IPS-20b (cell line): ENCODE results near the gene C8G.
A peak's percentile ranks its signal among the peaks of the same experiment; 100 is the strongest.

ENCODE experiments used
- H3K27ac ChIP-seq: one replicate; pipeline ENCODE4 v1.5.1; 2013; ENCODE audit warnings: low read length
- H3K27me3 ChIP-seq: 2 replicates; pipeline ENCODE4 v1.6.1; 2013; ENCODE audit warnings: mild to moderate bottlenecking, low read length, inconsistent platforms; ENCODE audit not compliant: insufficient read depth
- H3K36me3 ChIP-seq: 2 replicates; pipeline ENCODE4 v1.6.1; 2013; ENCODE audit warnings: low read depth, mild to moderate bottlenecking, inconsistent platforms, low read length, moderate library complexity; ENCODE audit not compliant: insufficient read depth
- H3K4me1 ChIP-seq: 2 replicates; pipeline ENCODE4 v1.6.1; 2013; ENCODE audit warnings: mild to moderate bottlenecking, control low read depth, inconsistent platforms, low read length, moderate library complexity; ENCODE audit not compliant: insufficient read depth
- H3K4me3 ChIP-seq: 2 replicates; pipeline ENCODE4 v1.5.1; 2013; ENCODE audit warnings: mild to moderate bottlenecking, low read length, inconsistent platforms
- H3K9ac ChIP-seq: 2 replicates; pipeline ENCODE4 v1.6.1; 2013; ENCODE audit warnings: low read depth, mild to moderate bottlenecking, inconsistent platforms, low read length, moderate library complexity
- H3K9me3 ChIP-seq: 2 replicates; pipeline ENCODE4 v1.6.1; 2013; ENCODE audit warnings: mild to moderate bottlenecking, low read depth, low read length, inconsistent platforms; ENCODE audit not compliant: insufficient read depth

C8G gene

GRCh38 chr9:136935651-136936050 lies 9.4 kb upstream of the C8G start:
- peaks cover 16% of the 10 kb centered on the region; the same call in 1 of the 2 replicates for H3K36me3 ChIP-seq
- H3K9ac ChIP-seq = no peak overlapping the region
- no peaks in the 10 kb centered on the region for H3K9me3 ChIP-seq
- no peaks in the 10 kb centered on the region for H3K27me3 ChIP-seq
- no peak overlapping the region for H3K4me3 ChIP-seq
- no peak overlapping the region for H3K27ac ChIP-seq
- H3K4me1 ChIP-seq = no peaks in the 10 kb centered on the region

- no peaks in the 10 kb centered on the region for H3K4me1 ChIP-seq
- H3K9me3 ChIP-seq = no peaks in the 10 kb centered on the region
- H3K36me3 ChIP-seq = peaks cover 26% of the 10 kb centered on the region
- no peak overlapping the region for H3K27ac ChIP-seq
- H3K27me3 ChIP-seq = no peaks in the 10 kb centered on the region
- H3K4me3 ChIP-seq = no peak overlapping the region
- H3K9ac ChIP-seq = no peak overlapping the region
Measured at GRCh38 chr9:136936645-136937170, 8.3 kb upstream of the C8G start.

GRCh38 chr9:136937186-136938001 lies 7.6 kb upstream of the C8G start:
- H3K4me3 ChIP-seq = no peak overlapping the region
- H3K27ac ChIP-seq = no peak overlapping the region
- H3K9me3 ChIP-seq = no peaks in the 10 kb centered on the region
- no peaks in the 10 kb centered on the region for H3K27me3 ChIP-seq
- peaks cover 29% of the 10 kb centered on the region for H3K36me3 ChIP-seq
- H3K4me1 ChIP-seq = no peaks in the 10 kb centered on the region
- no peak overlapping the region for H3K9ac ChIP-seq

DNA sequence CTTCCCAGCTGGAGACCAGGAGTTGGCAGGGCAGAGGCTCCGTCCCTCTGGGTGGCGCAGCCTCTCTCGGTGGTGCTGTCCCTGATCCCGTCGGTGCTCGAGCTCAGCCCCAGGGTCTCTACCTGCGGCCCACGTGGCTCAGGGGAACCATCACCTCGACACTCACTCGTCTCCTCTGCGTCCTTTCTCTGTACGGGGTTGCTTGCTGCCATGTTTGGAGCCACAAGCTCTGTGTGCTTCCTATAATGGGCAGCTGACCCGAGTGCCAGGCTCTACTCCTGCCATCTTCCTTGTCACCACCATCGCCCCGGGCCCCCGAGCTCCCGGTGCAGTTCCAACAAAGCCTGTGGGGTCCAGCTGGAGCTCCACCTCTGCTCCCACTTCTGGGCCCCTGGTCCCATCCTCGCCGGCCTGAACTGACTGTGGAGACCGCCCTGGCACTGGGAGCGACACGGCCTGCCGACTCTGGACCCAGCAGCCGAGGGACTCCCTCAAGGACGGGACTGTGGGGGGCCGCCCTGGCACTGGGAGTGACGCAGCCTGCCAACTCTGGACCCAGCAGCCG lies 5.5 kb upstream of the C8G start:
- Histone ChIP-seq H3K9ac (no peak overlapping the region), H3K27me3 (no peaks in the 10 kb centered on the region), H3K4me1 (no peaks in the 10 kb centered on the region), H3K36me3 (peaks cover 29% of the 10 kb centered on the region), H3K4me3 (no peak overlapping the region), H3K27ac (no peak overlapping the region), H3K9me3 (no peaks in the 10 kb centered on the region)

DNA sequence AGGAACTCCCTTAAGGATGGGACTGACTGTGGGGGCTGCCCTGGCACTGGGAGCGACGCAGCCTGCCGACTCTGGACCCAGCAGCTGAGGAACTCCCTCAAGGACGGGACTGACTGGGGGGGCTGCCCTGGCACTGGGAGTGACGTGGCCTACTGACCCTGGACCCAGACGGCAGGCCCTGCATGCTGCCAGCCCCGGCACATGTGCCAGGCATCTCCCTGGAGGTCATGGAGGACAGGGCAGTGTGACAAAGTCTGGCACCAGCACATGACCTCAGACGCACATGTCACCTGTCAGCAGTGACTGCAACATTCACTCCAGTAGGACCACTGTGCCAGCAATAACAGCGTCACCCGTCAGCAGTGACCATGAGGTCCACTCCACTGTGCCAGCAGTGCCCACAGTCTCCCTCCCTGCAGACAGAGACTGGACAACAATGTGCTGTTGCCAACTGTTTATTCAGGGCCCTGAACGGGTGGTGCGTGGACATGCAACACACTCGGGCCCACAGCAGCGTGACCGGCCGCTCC lies 5.0 kb upstream of the C8G start:
- Histone ChIP-seq H3K27ac (no peak overlapping the region), H3K9ac (no peak overlapping the region), H3K4me1 (no peaks in the 10 kb centered on the region), H3K27me3 (no peaks in the 10 kb centered on the region), H3K36me3 (peaks cover 29% of the 10 kb centered on the region), H3K9me3 (no peaks in the 10 kb centered on the region), H3K4me3 (no peak overlapping the region)

- Histone ChIP-seq H3K27me3 (no peaks in the 10 kb centered on the region), H3K9me3 (no peaks in the 10 kb centered on the region), H3K4me1 (no peaks in the 10 kb centered on the region), H3K36me3 (peaks cover 29% of the 10 kb centered on the region), H3K9ac (no peak overlapping the region), H3K27ac (no peak overlapping the region), H3K4me3 (no peak overlapping the region)
Measured at GRCh38 chr9:136940526-136941230, 4.4 kb upstream of the C8G start.

GRCh38 chr9:136941231-136942111 lies 3.6 kb upstream of the C8G start:
- no peak overlapping the region for H3K9ac ChIP-seq
- H3K9me3 ChIP-seq = no peaks in the 10 kb centered on the region
- no peak overlapping the region for H3K4me3 ChIP-seq
- H3K4me1 ChIP-seq = no peaks in the 10 kb centered on the region
- no peaks in the 10 kb centered on the region for H3K27me3 ChIP-seq
- H3K36me3 ChIP-seq = peaks cover 29% of the 10 kb centered on the region
- H3K27ac ChIP-seq = no peak overlapping the region

DNA sequence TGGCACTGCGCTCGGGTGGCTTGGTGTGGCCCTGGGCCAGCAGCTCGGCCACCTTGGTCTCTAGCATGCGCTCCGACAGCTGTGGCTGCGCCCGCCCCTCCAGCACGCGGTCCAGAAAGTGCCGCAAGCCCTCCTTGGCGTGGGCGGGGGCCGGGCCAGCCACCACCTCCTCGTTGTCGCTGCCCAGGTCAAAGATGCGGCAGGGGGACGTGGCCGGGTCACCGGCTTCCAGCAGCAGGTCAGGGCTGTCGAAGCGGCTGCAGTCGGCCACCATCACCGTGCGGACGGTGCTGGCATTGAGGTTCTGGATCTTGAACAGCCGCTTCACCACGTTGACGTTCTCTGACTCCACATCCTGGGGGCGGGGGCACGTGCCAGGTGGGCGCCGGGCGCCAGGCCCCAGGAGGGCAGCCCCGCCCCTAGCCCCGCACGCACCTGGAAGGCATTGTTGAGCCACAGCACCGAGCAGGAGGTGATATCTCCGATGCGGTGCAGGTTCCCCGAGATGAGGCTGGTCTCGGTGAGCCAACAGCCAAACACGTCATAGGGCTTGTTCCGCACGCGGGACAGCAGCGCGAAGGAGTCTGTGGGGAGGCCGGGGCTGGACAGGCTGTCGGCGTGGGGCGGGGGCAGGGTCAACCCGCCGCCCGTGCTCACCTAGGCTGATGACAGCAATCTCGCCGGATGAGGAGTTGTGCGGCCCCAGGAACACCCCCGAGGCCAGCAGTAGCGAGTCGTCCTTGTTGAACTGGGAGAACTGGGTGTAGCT lies 2.7 kb upstream of the C8G start:
- Histone ChIP-seq H3K9ac (no peak overlapping the region), H3K9me3 (no peaks in the 10 kb centered on the region), H3K4me1 (no peaks in the 10 kb centered on the region), H3K27me3 (no peaks in the 10 kb centered on the region), H3K36me3 (peaks cover 29% of the 10 kb centered on the region), H3K27ac (no peak overlapping the region), H3K4me3 (no peak overlapping the region)

DNA sequence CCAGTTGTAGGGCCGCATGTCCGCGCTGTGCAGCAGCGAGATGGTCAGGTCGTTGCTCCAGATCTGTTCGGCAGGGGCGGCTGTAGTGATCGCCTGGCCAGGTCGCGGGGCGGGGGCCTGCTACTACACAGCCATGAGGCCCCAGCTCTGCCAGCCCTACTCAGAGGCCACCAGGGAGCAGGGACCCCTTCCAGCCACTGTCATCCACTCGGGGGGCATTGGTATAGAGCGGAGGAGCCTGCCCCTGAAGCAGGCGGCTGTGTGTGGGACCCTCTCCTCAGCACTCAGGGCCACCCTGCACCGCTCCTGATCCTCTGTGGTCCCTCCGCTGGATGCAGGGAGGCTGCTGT lies 2.2 kb upstream of the C8G start:
- Histone ChIP-seq H3K27ac (no peak overlapping the region), H3K9me3 (no peaks in the 10 kb centered on the region), H3K9ac (no peak overlapping the region), H3K36me3 (peaks cover 29% of the 10 kb centered on the region), H3K4me3 (no peak overlapping the region), H3K4me1 (no peaks in the 10 kb centered on the region), H3K27me3 (no peaks in the 10 kb centered on the region)

DNA sequence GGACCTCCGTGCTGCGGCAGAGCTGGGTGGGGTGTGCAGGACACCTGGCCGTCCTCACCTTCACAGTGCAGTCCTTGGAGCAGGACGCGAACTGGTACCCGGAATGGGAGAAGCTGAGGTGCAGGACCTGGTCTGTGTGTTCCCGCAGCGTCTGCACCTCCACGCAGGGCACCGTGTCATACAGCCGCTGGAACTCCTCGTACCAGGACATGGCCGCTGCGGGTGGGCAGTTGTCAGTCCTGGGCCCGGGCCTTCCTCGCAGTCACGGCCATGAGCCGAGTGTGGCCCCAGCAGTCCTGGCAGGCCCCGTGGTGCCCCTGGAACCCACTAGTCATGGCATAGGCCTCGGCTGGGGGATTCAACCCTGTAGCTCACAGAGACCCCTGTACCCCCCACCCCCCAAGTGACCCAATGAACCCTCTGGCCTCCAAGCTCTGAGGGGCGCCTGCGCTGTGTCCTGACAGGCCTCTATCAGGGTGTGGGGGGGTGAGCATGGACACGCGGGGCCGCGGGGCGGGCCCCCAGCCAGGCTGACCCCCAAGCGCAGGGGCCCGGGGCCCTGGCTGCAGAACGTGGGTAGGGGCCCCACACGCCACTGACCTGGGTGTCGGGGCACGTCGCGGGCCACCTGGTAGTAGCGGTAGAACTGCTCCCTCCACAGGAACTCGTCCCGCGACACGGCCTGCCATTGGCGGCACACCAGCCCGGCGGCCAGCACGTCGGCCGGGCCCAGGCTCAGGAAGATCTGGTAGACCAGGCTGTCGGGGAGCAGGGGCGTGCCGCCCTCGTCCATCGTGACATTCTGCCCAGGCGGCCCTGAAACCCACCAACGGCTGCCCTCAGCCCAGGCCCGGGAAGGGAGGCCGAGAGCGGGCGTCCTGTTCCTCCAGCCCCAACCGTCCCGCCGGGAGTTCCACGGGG lies 1.5 kb upstream of the C8G start:
- no peaks in the 10 kb centered on the region for H3K4me1 ChIP-seq

More for the DNA sequence above, 1.5 kb upstream of the C8G start:
- no peaks in the 10 kb centered on the region for H3K9me3 ChIP-seq
- no peak overlapping the region for H3K27ac ChIP-seq
- H3K27me3 ChIP-seq = no peaks in the 10 kb centered on the region
- peak overlapping the region; percentile 65; the same call in 1 of the 2 replicates for H3K9ac ChIP-seq
- H3K36me3 ChIP-seq = peaks cover 29% of the 10 kb centered on the region
- peak overlapping the region; percentile 76 for H3K4me3 ChIP-seq
